Measurements from ENCODE around the gene SLC6A17. TPM values are rescaled to one million over a fixed set of nuclear protein-coding genes. Genes with fewer than 3 reads are reported as not detected.

SLC6A17 gene
- total RNA-seq, 2 experiments from 2014 or later: not detected

DNA sequence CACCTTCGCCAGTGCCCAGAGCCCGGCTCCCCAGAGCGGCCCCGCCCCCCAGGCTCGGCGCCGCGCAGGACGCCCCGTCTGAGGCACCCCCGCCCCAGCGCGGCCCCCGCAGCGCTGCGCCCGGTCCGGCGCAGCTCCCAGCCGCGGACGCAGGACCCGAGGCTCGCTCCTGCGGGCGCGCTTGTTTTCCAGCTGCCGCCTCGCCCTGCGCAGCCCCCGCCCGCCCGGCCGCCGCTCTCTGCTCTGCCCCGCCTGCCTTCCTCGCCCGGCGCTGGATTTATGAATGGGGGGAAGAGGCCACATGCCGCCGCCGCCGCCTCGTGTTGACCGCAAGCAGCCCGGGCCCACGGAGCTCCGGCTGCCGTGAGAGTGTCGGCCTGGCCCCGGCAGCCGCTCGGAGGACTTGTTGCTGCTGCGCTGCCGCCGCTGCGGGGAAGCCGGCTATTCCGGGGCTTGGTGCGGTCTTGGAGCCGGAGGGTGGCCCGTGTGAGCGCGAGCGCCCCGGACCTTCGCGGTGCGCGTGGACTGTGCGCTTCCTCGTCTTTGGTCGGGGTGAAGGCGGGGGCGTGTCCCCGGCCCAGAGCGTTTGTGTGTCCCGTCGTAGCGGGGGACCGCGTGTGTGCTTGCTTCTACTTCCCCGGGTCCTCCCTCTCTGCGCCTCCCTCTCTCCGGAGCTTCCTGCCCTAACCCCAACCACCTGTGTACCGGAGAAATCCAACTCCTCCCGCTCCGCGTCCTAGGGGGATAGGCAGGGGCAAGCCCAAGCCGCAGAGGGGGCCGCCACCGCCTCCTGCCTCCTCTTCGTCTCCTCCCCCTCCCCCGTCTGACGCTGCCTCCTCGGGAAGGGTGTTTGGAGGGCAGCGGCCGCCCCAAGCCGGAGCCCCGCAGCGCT is 60.6 kb downstream of the SLC6A17 start:
- no peaks in the 10 kb centered on the region for H3K9me3 ChIP-seq (ENCODE audit: control insufficient read depth in 1 of 2, insufficient read depth in 1 of 2, low read length in 2 of 2)
- Mint-ChIP-seq H3K9me3 (no peaks in the 10 kb centered on the region), H3K4me1 (ENCODE audit: low read depth) (peaks cover 65% of the 10 kb centered on the region), H3K36me3 (ENCODE audit: low read depth) (peaks cover 4% of the 10 kb centered on the region), H3K27ac (peak overlapping the region; percentile 91), H3K4me3 (peak overlapping the region; percentile 94), H3K27me3 (no peaks in the 10 kb centered on the region)
- ATAC-seq (ENCODE audit: poor library complexity) (peak; percentile 14), DNase-seq (peak; percentile 29 to 80 (median 51))
- peak overlapping the region in 1 of 2 donors; percentile 50 for H3K27ac ChIP-seq (ENCODE audit: low read depth in 1 of 2, low read length in 2 of 2)
- H3K27me3 ChIP-seq (ENCODE audit: control insufficient read depth in 1 of 2, insufficient read depth in 2 of 2, low read length in 2 of 2): no peaks in the 10 kb centered on the region
- peaks cover 57% of the 10 kb centered on the region for H3K4me1 ChIP-seq (ENCODE audit: insufficient read depth, low read length)
- ChIA-PET POLR2A (interaction anchor here (0.7 to 6.9 kb wide), 6 partner anchors 90 to 396 kb away, joined by 3 to 199 read pairs (median 4); partner anchors contain the start of genes KCNA2 and RBM15), CTCF (interaction anchor here (1.1 to 7.3 kb wide), 4 partner anchors 14 to 151 kb away, joined by 3 to 123 read pairs (median 32); partner anchors contain the start of gene RBM15)
- TF ChIP-seq, protein P1, sequence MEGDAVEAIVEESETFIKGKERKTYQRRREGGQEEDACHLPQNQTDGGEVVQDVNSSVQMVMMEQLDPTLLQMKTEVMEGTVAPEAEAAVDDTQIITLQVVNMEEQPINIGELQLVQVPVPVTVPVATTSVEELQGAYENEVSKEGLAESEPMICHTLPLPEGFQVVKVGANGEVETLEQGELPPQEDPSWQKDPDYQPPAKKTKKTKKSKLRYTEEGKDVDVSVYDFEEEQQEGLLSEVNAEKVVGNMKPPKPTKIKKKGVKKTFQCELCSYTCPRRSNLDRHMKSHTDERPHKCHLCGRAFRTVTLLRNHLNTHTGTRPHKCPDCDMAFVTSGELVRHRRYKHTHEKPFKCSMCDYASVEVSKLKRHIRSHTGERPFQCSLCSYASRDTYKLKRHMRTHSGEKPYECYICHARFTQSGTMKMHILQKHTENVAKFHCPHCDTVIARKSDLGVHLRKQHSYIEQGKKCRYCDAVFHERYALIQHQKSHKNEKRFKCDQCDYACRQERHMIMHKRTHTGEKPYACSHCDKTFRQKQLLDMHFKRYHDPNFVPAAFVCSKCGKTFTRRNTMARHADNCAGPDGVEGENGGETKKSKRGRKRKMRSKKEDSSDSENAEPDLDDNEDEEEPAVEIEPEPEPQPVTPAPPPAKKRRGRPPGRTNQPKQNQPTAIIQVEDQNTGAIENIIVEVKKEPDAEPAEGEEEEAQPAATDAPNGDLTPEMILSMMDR (IDR thresholded peaks at IDR 0.05): no peak
- H3K4me3 ChIP-seq (ENCODE audit: low read length): peak overlapping the region; percentile 70
- intact Hi-C loops (cut with DNase I, micrococcal nuclease): loop anchor here (1.0 to 5.0 kb wide), 2 partner anchors 127 to 406 kb away; no protein-coding TSS in a partner anchor
- no peaks in the 10 kb centered on the region for H3K36me3 ChIP-seq (ENCODE audit: insufficient read depth, low read length)

DNA sequence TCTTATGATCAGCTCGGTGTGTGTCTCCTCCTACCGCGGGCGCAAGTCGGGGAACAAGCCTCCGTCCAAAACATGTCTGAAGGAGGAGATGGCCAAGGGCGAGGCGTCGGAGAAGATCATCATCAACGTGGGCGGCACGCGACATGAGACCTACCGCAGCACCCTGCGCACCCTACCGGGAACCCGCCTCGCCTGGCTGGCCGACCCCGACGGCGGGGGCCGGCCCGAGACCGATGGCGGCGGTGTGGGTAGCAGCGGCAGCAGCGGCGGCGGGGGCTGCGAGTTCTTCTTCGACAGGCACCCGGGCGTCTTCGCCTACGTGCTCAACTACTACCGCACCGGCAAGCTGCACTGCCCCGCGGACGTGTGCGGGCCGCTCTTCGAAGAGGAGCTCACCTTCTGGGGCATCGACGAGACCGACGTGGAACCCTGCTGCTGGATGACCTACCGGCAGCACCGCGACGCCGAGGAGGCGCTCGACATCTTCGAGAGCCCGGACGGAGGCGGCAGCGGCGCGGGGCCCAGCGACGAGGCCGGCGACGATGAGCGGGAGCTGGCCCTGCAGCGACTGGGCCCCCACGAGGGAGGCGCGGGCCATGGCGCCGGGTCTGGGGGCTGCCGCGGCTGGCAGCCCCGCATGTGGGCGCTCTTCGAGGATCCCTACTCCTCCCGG is 61.3 kb downstream of the SLC6A17 start:
- Histone ChIP-seq H3K27me3 (ENCODE audit: control insufficient read depth in 1 of 2, insufficient read depth in 2 of 2, low read length in 2 of 2) (no peaks in the 10 kb centered on the region), H3K4me3 (ENCODE audit: low read length) (peak overlapping the region; percentile 70), H3K4me1 (ENCODE audit: insufficient read depth, low read length) (peaks cover 60% of the 10 kb centered on the region), H3K36me3 (ENCODE audit: insufficient read depth, low read length) (no peaks in the 10 kb centered on the region), H3K9me3 (ENCODE audit: control insufficient read depth in 1 of 2, insufficient read depth in 1 of 2, low read length in 2 of 2) (no peaks in the 10 kb centered on the region), H3K27ac (ENCODE audit: low read depth in 1 of 2, low read length in 2 of 2) (no peak overlapping the region)
- Mint-ChIP-seq H3K36me3 (ENCODE audit: low read depth) (peaks cover 4% of the 10 kb centered on the region), H3K27me3 (no peaks in the 10 kb centered on the region), H3K4me1 (ENCODE audit: low read depth) (peaks cover 65% of the 10 kb centered on the region), H3K27ac (peak overlapping the region; percentile 91), H3K4me3 (peak overlapping the region; percentile 94), H3K9me3 (no peaks in the 10 kb centered on the region)
- ATAC-seq (ENCODE audit: poor library complexity) (no peak), DNase-seq (peak in 4 of 14 experiments; percentile 34 to 73 (median 54))
- TF ChIP-seq, protein P1 (IDR thresholded peaks at IDR 0.05): no peak
- ChIA-PET POLR2A (interaction anchor here (0.7 to 6.9 kb wide), 4 partner anchors 89 to 197 kb away, joined by 3 to 199 read pairs (median 4); partner anchors contain the start of gene RBM15), CTCF (interaction anchor here (1.1 to 7.3 kb wide), 5 partner anchors 8 to 151 kb away, joined by 3 to 123 read pairs (median 9); partner anchors contain the start of gene RBM15)
- intact Hi-C loops (cut with DNase I, micrococcal nuclease): loop anchor here in 1 of 2 experiments (5.0 kb wide), 1 partner anchor 406 kb away; no protein-coding TSS in a partner anchor
